HepG2 (cell line): Measurements from ENCODE around the gene WDR76. TPM values are rescaled to one million over a fixed set of nuclear protein-coding genes. Genes with fewer than 3 reads are reported as not detected.

Source experiments
- ATAC-seq: fragments of 200-7000 bp; cut with Tn5 transposase; 3 replicates; pipeline ENCODE4 v1.9.1; 2020; ENCODE audit warnings: mild to moderate bottlenecking, moderate library complexity
- BruUV-seq: library from RNA; stranded (reverse); fragments of 400-500 nt; replicated peaks from 2 replicates; lab custom pipeline; 2021; lab: Mats Ljungman, UMichigan
- CTCF ChIA-PET: fragments of 300-600 bp; formaldehyde crosslinking; extraction: SDS; loops from one replicate; lab custom pipeline; 2021; ENCODE audit warnings: low total read pairs, inconsistent platforms, low intra/inter-chr PET ratio; lab: Yijun Ruan, JAX
- POLR2A ChIA-PET: fragments of 350-600 bp; sonication (Branson Sonifier 250); formaldehyde crosslinking; loops from one replicate; lab custom pipeline; 2020; ENCODE audit warnings: antibody characterized with exemption, inconsistent platforms; lab: Yijun Ruan, JAX
- DNase-seq: peaks from one replicate; pipeline ENCODE4 v3.0.0-alpha.2; 2015; ENCODE audit warnings: low spot score
- FAIRE-seq: peaks from 3 replicates; lab custom pipeline; 2011; peaks lifted over from hg19 to GRCh38; lab: Jason Lieb, UNC
- H2AFZ ChIP-seq: one replicate; pipeline ENCODE4 v1.6.1; 2011; ENCODE audit warnings: low read length, inconsistent platforms
- H3K27ac ChIP-seq: fragments of 300-600 bp; 3 replicates; pipeline ENCODE4 v1.8.0; 2011; ENCODE audit warnings: mixed run types, mild to moderate bottlenecking, mixed read lengths, low read length, inconsistent platforms; ENCODE audit not compliant: insufficient read depth; ENCODE audit errors: extremely low read length
- H3K27me3 ChIP-seq, 2 experiments: fragments of 200-600 bp in 1 of 2; 2 replicates in 1 of 2; 3 replicates in 1 of 2; pipeline versions ENCODE4 v1.6.0 to v1.8.0; 2011; ENCODE audit warnings: low read length in 2 of 2, mild to moderate bottlenecking in 2 of 2, moderate library complexity in 2 of 2, inconsistent platforms in 1 of 2; ENCODE audit not compliant: insufficient read depth in 2 of 2, control insufficient read depth in 1 of 2
- H3K36me3 ChIP-seq, 2 experiments: fragments of 200-600 bp in 1 of 2; replicated peaks in 1 of 2; 2 replicates in 1 of 2; 3 replicates in 1 of 2; pipeline versions ENCODE4 v1.5.1 to v1.8.0; 2011; ENCODE audit warnings: low read length in 2 of 2, inconsistent platforms in 1 of 2; ENCODE audit not compliant: insufficient read depth in 2 of 2, control insufficient read depth in 1 of 2
- H3K4me1 ChIP-seq: 2 replicates; pipeline ENCODE4 v1.5.1; 2012; ENCODE audit warnings: low read length, inconsistent platforms; ENCODE audit not compliant: insufficient read depth
- H3K4me2 ChIP-seq: 2 replicates; pipeline ENCODE4 v1.6.0; 2011; ENCODE audit warnings: low read depth, low read length, inconsistent platforms
- H3K4me3 ChIP-seq, 3 experiments: fragments of 200-600 bp in 1 of 3; sonication (generic), shearing (Covaris generic) in 1 of 3; replicated peaks in 1 of 3; 2 replicates each; pipeline ENCODE4 v1.5.1; 2011 to 2016; ENCODE audit warnings: low read length in 3 of 3, inconsistent platforms in 2 of 3, low read depth in 2 of 3, mild to moderate bottlenecking in 2 of 3, control low read depth in 1 of 3, mixed read lengths in 1 of 3; ENCODE audit not compliant: insufficient read depth in 1 of 3
- H3K79me2 ChIP-seq: one replicate; pipeline ENCODE4 v1.6.1; 2011; ENCODE audit warnings: low read length, inconsistent platforms; ENCODE audit not compliant: insufficient read depth
- H3K9ac ChIP-seq: 2 replicates; pipeline ENCODE4 v1.6.0; 2011; ENCODE audit warnings: mild to moderate bottlenecking, low read depth, low read length, inconsistent platforms; ENCODE audit not compliant: insufficient read depth
- H3K9me3 ChIP-seq: 2 replicates; pipeline ENCODE4 v1.5.1; 2012; ENCODE audit warnings: mild to moderate bottlenecking, low read length
- H4K20me1 ChIP-seq: 2 replicates; pipeline ENCODE4 v1.6.0; 2011; ENCODE audit warnings: inconsistent platforms, mild to moderate bottlenecking, low read length, moderate library complexity; ENCODE audit not compliant: insufficient read depth
- EHMT2 ChIP-seq: fragments of 200-600 bp; sonication (generic); IDR thresholded peaks from 2 replicates; pipeline ENCODE4 v1.7.0; 2017; ENCODE audit warnings: antibody characterized with exemption, low read depth, low read length, borderline replicate concordance
- FIP1L1 ChIP-seq: fragments of 200-400 bp; formaldehyde crosslinking; IDR thresholded peaks from 2 replicates; pipeline ENCODE4 v1.6.1; 2018; ENCODE audit warnings: low read depth, mild to moderate bottlenecking, low read length, moderate library complexity, borderline replicate concordance; ENCODE audit not compliant: insufficient read depth
- HIVEP1 ChIP-seq: sonication (generic); formaldehyde crosslinking; IDR thresholded peaks from 2 replicates; pipeline ENCODE4 v1.4.0; 2020; ENCODE audit warnings: mild to moderate bottlenecking, missing genetic modification reagents
- MAZ ChIP-seq, 2 experiments: sonication (generic) in 1 of 2; formaldehyde crosslinking in 1 of 2; IDR thresholded peaks; 2 replicates each; pipeline versions ENCODE4 v1.5.0 to v1.6.1; 2012 to 2020; ENCODE audit warnings: low read depth in 2 of 2, mild to moderate bottlenecking in 2 of 2, borderline replicate concordance in 1 of 2, improper control_type of control experiment in 1 of 2, low read length in 1 of 2, missing genetic modification reagents in 1 of 2, moderate library complexity in 1 of 2
- NFE2L2 ChIP-seq: fragments of 150-350 bp; IDR thresholded peaks from 2 replicates; pipeline ENCODE4 v1.6.1; 2014; ENCODE audit warnings: low read length
- SMAD9 ChIP-seq: sonication (generic); formaldehyde crosslinking; IDR thresholded peaks from 2 replicates; pipeline ENCODE4 v1.5.1; 2020; ENCODE audit warnings: mild to moderate bottlenecking, missing genetic modification reagents
- TBX3 ChIP-seq: fragments of 450-650 bp; IDR thresholded peaks from 2 replicates; pipeline ENCODE4 v1.6.1; 2017; ENCODE audit warnings: antibody characterized with exemption, mild to moderate bottlenecking, inconsistent platforms, borderline replicate concordance
- ZNF724P ChIP-seq: sonication (generic); formaldehyde crosslinking; IDR thresholded peaks from 2 replicates; pipeline ENCODE4 v1.8.0; 2022; ENCODE audit warnings: missing genetic modification reagents, borderline replicate concordance
- WGBS: methylation state at CpG from one replicate; pipeline ENCODE4 v1.1.6; 2017; ENCODE audit warnings: low lambda C conversion rate; 5-methylcytosine and 5-hydroxymethylcytosine counted together
- in situ Hi-C: cut with HindIII; loops from 2 replicates; pipeline ENCODE4 v1.10.0; 2017; ENCODE audit warnings: low pct_unique_long_range_greater_than_20kb; ENCODE audit not compliant: extremely low pct_ligation_motif_present
- intact Hi-C: fragments of 100-400 bp; cut with micrococcal nuclease; formaldehyde crosslinking; loops from one replicate; pipeline ENCODE4 v1.10.0; 2022; ENCODE audit not compliant: unreplicated experiment
- polyA plus RNA-seq, 8 experiments: library from polyadenylated mRNA; depleted of rRNA in 3 of 8; stranded (reverse) in 7 of 8; unstranded in 1 of 8; fragments of >200 nt; fragmentation: Illumina TruSeq in 4 of 8; extraction: Trizol in 4 of 8; gene quantifications; 2 replicates each; pipeline versions ENCODE4 v1.2.1 to v1.2.3, GENCODE V29; 2011 to 2016; ENCODE audit warnings: low read depth in 4 of 8, missing spikeins in 1 of 8, mixed read lengths in 1 of 8; ENCODE audit not compliant: insufficient read depth in 1 of 8
- total RNA-seq, 5 experiments: library from RNA; depleted of rRNA; stranded (reverse); fragments of >200 nt; fragmentation: Illumina TruSeq; extraction: Trizol; gene quantifications; 2 replicates each; pipeline ENCODE4 v1.2.3, GENCODE V29; 2016; ENCODE audit warnings: low read depth in 1 of 5

WDR76 gene
- total and polyA plus RNA-seq, 2 of the 13 experiments (the other 11 are each of a cell fraction or from before 2014, with no cell fraction given), result 1.1 to 9.7 TPM

DNA sequence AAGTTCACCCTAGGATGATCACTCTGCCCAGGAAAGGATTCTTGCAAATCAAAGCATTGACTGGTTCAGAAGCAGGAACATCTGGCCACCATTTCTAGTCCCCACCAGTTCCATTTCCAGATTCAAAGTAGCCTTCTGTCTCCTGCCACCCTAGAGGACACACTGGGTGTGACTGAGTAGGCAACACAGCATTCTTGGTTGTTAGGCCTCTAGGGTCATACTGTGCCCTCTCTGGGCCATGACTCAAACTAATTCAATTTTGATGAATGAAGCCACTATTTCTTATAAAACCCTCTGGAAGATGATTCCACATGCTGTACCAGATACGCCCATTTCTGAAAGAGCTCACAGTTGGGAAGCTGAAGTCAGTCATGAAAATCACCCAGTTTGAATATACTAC, 69.7 kb downstream of the WDR76 start (continued):
- no peak for TF ChIP-seq HIVEP1 (CRISPR knock-in tag)
- no peak for TF ChIP-seq ZNF724P
- TF ChIP-seq FIP1L1, result no peak

DNA sequence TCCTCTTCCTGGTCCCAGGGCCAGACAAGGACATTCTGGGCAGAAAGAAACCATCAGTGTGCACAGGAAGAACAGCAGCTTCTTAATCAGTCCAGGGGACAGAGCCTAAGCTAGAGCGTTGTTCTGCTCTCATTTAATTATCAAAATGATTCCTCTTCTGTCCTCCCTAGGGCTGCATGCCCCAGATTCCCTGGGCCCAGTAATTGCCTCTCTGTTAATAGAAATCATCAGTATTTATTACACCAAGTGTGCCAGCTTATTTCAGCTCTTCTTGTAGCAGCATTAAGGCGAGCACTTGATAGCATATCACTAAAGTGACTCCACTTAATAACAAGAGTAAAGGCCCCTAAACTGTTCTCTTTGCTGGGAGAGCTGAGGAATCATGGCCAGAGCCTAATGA, 72.1 kb downstream of the WDR76 start:
- Histone ChIP-seq H3K4me1 (peaks cover 14% of the 10 kb centered on the region), H4K20me1 (no peaks in the 10 kb centered on the region), H3K9ac (no peak overlapping the region), H2AFZ (no peak overlapping the region), H3K27ac (no peak overlapping the region), H3K4me3 (no peak overlapping the region), H3K36me3 (no peaks in the 10 kb centered on the region), H3K4me2 (no peak overlapping the region), H3K27me3 (no peaks in the 10 kb centered on the region), H3K9me3 (no peaks in the 10 kb centered on the region), H3K79me2 (no peaks in the 10 kb centered on the region)
- CTCF ChIA-PET, result no interaction called here
- intact Hi-C loops, result no loop called here
- BruUV-seq, result no TSS peak
- DNase-seq (no peak), ATAC-seq (no peak), FAIRE-seq (no peak)
- WGBS, result 66% methylated on average over 2 of the region's 2 CpGs
- POLR2A ChIA-PET, result no interaction called here
- in situ Hi-C loops, result loop anchor here (25.0 kb wide), 1 partner anchor 613 kb away; no protein-coding TSS in a partner anchor
- TF ChIP-seq MAZ (IDR thresholded peaks at IDR 0.05; ENCODE audit: borderline replicate concordance, low read depth, low read length), result no peak
- no peak for TF ChIP-seq MAZ (CRISPR knock-in tag; IDR thresholded peaks at IDR 0.05; ENCODE audit: low read depth)
- TF ChIP-seq TBX3, result no peak
- no peak for TF ChIP-seq EHMT2

DNA sequence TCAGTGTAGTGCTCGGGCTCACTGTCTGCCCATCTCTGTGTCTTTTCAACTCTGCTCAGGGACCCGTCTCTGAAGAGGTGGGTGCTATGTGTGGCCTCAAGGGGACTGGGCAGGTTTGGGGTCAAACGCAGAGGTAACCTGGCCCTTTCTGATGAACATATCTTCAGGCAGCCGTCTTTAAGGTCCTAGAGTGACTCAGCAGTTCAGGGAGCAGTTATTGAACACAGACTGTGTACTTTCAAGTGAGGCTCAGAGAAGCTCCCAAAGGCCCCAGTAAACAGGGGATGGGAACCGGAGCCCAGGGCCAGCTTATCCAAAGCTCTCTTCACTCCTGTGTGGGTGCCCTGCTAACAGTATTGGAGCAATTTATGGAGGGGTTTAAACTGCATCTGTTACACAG, 73.1 kb downstream of the WDR76 start:
- Histone ChIP-seq H3K4me2 (no peak overlapping the region), H3K36me3 (no peaks in the 10 kb centered on the region)
- TF ChIP-seq SMAD9, result no peak
- TF ChIP-seq NFE2L2, result peak; percentile 85
- TF ChIP-seq, all 625 proteins: peak for 1
- BruUV-seq, result no TSS peak
- ChIA-PET CTCF (no interaction called here), POLR2A (no interaction called here)
- no peak overlapping the region for H3K9ac ChIP-seq
- no peaks in the 10 kb centered on the region for H3K9me3 ChIP-seq
- peaks cover 14% of the 10 kb centered on the region for H3K4me1 ChIP-seq
- no peaks in the 10 kb centered on the region for H3K79me2 ChIP-seq
- intact Hi-C loops, result loop anchor here (5.0 kb wide), 1 partner anchor 602 kb away; no protein-coding TSS in a partner anchor
- 67% methylated on average over 3 of the region's 5 CpGs for WGBS
- no peak overlapping the region for H2AFZ ChIP-seq
- H4K20me1 ChIP-seq, result no peaks in the 10 kb centered on the region
- H3K4me3 ChIP-seq, result no peak overlapping the region
- no peak for DNase-seq
- H3K27me3 ChIP-seq, result no peaks in the 10 kb centered on the region
- in situ Hi-C loops, result loop anchor here (5.0 to 25.0 kb wide), 3 partner anchors 167 to 612 kb away; no protein-coding TSS in a partner anchor
- FAIRE-seq, result no peak
- H3K27ac ChIP-seq, result no peak overlapping the region
- peak; percentile 20; the same call in 2 of the 3 replicates for ATAC-seq
